NCI-H2227 (cell line): ENCODE measurements around the gene FBXL5.
"Not testable (repeated sequence)": the region's sequence is repeated elsewhere in the genome, so short reads cannot be mapped to it uniquely, and the experiment has no call there.

Experiments used
- DNase-seq: peaks from one replicate; lab custom pipeline; 2025; ENCODE audit not compliant: unreplicated experiment; lab: John Stamatoyannopoulos, UW

The FBXL5 gene

DNA sequence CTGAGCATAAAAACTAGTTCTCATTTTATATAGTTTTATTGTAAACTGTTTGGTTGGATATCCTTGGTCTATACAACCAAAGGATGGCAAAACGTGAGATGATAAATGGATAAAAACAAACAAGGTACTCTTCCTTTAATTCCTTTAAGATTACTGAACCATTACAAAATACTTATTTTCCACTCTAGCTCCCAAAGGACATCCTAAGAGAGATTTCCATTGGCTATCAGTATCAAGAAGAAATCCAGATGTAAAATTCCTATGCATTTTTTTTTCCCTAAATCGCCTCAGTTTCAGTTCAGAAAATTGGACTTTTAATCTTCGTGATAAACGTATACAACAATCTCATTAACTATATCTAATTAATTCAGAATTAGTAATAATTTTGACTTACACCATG, 2.3 kb downstream of the FBXL5 start:
- DNase-seq, result no peak

DNA sequence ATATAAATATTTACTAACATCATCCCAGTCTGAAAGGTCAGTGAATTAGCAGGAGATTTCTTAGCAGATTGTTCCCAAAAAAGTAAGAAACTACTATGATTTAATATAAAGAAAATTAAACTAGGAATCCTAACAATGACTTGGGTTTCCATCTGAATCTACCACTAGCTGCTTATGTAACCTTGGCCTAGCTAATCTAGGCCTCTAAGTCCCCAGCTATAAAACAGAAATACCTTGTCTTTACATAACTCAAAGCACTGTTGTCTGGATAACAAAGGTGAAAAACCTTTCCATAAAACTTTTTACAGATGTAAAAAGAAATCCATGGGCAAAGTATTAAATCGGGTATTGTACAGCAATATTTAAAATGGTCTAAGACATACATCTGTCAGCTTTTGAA, 3.0 kb downstream of the FBXL5 start:
- DNase-seq, result no peak

DNA sequence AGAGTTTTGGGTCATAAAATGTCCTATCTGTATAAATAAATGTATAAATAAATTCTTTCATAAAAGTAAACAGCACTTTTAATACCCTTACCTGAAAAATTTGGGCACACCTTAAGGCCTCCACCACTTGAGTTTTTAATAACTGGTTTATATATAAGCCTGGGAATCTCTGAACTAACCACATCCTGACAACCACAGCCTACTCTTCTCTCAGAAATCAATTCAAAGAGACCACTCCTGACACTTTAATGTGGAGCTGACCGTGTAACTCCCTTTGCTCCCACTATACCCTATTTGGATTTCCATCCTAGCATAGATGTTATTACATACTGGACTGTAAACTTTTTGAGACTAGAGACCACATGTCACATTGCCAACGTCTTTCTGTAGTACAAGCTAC, 3.5 kb downstream of the FBXL5 start:
- DNase-seq, result no peak

DNA sequence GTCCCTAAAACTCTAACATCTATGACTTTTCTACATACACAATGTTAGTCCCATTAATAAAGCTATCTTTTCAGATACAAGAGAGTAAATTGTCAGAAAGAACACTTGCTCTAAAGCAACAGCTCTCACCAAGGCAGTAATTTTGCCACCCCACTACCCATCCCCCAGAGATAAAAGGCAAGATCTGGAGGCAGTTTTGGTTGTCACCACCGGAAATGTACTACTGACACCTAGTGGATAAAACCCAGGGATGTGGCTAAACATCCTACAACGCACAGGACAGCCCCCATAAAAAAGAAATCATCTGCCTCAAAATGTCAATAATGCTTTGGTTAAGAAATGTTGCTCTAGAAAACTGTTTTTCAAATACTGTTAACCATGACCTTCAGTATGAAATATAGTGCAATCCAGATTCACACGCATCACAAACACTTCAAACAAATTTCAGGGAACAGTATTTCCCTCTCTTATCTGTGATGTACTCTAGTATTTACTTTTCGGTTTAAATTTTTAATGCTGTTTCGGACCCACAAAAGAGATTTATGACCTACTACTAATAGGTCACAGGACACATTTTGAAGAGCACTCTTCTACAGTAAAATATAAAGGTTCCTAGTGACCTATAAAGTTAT, 5.1 kb downstream of the FBXL5 start:
- peak; percentile 69 for DNase-seq

DNA sequence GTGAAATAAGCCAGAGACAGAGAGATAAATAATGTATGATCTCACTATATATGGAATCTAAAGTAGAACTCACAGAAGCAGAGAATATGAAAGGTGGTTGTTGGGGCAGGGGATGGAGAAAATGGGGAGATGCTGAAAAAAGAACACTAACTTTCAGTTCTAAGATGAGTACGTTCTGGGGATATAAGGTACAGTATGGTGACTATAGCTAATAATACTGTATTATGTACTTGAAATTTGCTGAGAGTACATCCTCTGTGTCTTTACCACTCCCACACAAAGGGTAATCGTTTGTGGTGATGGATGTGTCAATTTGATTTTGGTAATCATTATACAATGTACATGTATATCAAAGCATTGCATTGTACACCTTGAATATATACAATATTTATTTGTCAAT, 6.6 kb downstream of the FBXL5 start:
- no peak for DNase-seq

DNA sequence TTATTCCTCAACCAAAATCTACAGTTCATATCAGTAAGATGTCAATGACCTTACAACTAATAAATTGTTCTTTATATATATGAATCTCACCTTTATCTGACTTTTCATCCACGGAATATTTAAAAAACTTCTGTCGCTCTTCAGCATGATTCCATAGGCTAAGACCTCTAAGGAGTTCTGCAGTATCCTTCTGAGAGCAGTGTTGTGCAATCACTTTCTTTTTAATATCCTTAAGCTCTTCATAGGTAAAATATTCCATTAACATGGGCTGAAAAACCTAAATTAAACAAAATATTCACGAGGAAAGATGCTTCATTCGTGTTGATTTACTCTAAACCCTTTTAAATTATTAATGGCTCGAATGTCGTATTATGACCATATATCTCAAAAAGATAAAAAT, 16.7 kb downstream of the FBXL5 start:
- no peak for DNase-seq

DNA sequence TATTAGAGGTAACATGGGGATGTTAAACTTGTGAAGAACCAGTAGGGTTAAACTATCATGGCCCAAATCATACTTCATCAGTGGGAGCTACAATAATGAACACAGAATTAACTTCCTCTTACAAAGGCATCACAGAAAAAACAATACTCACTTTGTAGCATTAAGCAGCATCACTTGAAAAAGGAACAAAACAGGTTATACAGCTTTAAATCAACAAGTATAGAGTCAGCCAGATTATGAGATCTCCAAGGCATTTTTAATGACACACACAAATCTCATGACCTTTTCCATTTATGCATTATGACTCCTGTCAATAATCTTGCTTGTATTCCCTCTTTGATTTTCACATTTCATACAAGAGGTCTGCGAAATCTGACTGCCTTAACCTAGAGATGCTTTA, 18.3 kb downstream of the FBXL5 start:
- no peak for DNase-seq

DNA sequence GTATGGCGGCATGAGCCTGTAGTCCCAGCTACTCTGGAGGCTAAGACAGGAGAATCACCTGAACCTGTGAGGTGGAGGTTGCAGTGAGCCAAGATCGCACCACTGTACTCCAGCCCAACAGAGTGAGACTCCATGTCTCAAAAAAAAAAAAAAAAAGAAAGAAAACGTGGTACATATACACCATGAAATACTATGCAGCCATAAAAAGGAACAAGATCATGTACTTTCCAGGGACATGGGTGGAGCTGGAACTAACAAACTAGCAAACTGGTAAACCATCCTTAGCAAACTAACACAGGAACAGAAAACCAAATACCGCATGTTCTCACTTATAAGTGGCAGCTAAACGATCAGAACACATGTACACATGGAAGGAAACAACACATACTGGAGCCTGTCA, 37.8 kb downstream of the FBXL5 start:
- not testable (repeated sequence) for DNase-seq

DNA sequence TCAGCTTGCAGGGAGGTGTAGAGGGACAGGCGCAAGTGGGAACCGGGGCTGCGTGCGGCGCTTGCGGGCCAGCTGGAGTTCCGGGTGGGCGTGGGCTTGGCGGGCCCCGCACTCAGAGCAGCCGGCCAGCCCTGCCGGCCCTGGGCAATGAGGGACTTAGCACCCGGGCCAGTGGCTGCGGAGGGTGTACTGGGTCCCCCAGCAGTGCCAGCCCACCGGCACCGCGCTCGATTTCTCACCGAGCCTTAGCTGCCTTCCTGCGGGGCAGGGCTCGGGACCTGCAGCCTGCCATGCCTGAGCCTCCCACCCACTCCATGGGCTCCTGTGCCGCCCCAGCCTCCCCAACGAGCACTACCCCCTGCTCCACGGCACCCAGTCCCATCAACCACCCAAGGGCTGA, 40.3 kb downstream of the FBXL5 start:
- DNase-seq, result not testable (repeated sequence)

DNA sequence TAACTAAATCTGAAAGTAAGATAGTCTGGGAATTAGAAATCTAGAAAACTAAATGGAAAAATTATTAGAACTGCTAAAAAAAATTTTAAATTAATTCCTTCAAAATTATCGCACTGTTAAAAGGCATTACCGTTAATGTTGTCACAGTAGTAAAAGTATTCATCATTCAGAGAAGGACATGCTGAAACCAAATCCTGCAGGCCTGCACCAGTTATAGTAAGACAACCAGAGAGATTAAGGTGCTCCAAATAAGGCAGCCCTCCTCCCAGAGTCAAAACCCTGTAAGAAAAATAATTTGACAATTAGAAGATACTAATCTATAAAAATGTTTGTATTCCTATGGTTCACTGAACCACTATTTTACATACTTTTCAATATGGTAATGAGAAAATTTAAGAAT, 43.0 kb downstream of the FBXL5 start:
- no peak for DNase-seq

DNA sequence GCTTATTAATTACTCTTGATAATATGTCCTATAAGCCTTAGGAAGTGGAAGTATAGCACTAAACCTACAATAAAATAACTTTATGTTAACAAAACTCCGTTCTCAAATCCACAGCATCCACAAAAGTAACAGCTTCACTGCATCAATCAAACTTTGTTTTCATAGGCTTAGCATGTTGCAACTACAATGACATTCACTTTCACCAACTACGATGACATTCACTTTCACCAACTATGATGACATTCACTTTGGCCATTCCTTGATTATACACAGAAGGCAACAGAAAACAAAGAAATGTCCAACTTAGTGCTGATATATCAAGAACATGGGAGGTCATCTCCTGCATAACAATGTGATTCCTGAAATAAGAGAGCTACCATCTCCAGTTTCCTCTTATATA, 44.3 kb downstream of the FBXL5 start:
- no peak for DNase-seq

DNA sequence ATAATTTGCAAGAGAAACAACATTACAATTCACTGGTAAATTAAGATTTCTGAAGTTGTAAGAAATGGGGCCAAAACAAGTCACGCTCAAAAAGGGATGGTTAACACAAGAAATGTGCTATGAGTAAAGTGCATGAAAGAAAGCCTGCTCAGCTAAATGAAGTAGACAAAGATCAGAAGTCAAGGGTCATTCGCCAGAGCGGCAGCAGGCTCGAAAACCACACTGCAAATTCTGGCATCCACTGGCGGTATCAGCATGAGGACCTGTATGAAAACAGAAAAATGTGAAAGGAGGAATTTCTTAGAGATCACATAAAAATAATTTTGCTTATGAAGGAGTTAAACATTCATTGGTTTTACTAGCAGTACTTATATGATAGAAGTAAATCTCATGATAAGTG, 49.6 kb downstream of the FBXL5 start:
- DNase-seq, result no peak

DNA sequence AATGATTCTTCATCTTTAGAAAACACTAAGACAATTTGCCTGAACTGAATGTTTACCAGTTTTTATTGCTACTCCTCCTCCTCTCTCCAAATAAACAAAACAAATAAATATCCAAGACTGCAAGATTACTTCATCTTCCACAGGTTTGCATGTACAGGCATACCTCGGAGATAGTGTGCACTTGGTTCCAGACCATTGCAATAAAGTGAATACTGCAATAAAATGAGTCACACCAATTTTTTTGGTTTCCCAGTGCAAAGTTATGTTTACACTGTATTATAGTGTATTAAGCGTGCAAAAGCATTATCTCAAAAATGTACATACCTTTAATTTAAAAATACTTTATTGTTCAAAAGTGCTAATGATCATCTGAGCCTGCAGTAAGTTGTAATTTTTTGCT, 53.3 kb downstream of the FBXL5 start:
- no peak for DNase-seq

DNA sequence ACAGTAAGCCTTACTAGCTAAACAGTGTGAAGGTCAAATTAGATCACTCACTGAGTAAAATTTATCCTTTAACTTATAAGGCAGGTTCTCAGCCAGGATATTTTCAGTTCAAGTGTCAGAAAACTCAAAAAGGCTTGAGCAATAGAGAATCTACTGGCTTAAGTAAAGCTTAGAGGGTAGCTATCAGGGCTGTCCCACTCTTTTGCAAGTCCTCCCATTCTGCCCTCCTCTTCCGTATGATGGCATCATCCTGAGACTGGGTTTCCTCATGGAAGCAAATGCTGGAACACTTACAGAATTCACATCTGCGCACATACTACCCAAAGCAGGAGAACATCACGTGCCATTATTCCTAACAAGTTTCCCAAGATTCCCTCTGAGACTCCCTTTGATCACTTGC, 55.0 kb downstream of the FBXL5 start:
- no peak for DNase-seq

DNA sequence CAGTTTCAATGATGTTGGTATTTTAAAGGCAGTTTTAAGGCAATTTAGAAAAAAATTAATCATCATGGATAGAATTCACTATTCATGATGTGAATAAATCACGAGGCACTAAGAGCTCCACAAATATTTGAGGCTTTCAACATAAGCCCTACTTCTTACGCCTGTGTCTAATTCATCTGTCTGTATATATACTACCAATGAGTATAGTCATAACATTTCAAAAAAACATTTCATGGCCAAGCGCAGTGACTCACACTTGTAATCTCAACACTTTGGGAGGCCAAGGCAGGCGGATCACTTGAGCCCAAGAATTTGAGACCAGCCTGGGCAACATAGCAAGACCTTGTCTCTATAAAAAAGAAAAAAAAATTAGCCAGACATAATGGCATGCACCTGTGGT, 56.5 kb downstream of the FBXL5 start:
- DNase-seq, result no peak

DNA sequence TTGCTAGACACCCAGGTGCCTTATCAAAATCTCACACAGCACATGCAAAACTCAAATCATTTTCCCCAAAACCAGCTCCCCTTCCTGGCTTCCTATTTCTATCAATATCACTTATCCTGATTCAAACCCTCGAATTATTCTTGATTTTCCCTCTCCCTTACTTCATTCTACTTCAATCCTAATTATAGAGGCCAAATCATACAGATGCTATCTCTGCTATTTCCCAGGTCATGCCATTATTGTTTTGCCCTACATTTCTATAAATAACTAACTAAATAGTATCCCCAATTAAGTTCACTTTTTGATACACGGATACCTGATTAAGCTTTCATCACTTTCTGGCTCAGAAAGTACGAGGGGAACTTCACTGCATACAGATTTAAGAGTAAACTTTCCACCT, 62.4 kb downstream of the FBXL5 start:
- DNase-seq, result no peak

DNA sequence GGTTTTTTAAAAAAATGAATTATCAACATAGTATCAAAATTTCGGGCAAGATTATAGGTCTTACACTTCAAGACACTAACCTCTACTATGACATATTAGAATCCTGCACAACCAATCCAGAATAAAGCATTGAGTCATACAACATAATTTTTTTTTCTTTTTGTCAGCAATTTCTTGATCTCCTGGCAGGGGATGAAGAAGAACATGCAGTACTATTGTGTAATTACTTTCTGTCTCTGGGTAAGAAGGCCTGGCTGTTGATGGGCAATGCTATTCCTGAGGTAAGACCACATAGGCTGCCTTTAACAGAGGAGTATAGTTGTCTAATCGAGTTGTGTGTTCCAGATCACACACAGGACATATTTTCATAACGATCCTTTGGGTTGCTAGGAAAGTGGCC, 67.5 kb downstream of the FBXL5 start:
- DNase-seq, result no peak

DNA sequence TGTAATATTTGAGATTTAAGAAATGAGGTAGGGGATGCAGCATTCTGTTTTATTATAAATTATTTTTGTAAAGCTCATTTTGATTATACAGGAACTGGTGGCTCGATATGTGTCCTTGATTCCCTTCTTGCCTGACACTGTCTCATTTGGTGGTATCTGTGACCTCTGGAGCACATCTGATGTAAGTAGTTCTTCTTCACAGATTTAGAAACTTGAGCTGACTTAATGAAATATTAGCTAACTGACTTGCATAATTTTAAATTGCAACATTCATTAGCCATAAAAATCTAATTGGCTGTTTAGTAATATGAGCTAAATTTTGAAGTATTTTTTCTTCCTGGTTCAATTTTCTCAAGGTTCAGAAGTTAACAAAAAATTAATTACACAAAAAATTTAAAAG, 69.1 kb downstream of the FBXL5 start:
- DNase-seq, result no peak

DNA sequence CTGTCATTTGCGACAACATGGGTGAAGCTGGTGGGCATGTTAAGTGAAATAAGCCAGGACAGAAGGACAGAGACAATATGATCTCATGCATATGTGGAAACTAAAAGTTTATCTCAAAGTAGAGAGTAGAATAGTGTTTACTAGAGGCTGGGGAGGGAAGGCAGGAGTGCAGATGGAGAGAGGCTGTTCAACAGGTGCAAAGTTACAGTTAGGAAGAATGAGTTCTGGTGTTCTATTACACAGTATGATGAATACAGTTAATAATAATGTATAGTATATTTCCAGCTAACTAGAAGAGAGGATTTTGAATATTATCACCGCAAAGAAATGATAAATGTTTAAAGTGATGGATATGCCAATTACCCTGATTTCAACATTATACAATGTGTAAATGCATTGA, 69.8 kb downstream of the FBXL5 start:
- no peak for DNase-seq

DNA sequence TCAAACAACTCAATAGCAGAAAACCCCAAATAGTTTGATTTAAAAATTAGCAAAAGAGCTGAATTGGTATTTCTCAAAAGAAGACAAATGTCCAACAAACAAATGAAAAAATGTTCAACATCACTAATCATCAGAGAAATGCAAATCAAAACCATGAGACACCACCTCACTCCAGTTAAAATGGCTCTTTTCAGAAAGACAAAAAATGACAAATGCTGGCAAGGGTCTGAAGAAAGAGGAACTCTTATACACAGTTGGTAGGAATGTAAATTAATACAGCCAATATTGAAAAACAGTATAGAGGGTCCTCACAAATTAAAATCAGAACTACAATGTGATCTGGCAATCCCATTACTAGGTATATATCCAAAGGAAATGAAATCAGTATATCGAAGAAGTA, 70.4 kb downstream of the FBXL5 start:
- DNase-seq, result no peak

DNA sequence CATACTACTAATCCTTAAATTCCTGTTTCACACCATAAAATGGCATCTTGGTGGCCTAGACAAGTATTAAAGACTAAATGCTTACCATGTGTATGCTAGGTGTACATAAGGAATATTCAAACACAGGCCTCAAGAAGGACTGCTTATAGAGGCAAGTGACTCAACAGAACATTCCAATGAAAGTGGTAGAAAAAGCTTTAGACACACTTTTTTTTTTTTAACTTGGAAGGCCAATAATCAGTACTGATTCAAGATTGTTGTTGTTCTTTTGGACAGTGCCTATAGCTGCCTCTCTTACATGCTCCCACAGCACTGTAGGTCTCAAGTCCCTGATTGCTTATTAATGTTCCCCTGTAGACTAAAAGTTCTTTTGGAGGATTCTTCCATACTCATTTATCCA, 77.6 kb downstream of the FBXL5 start:
- DNase-seq, result no peak

DNA sequence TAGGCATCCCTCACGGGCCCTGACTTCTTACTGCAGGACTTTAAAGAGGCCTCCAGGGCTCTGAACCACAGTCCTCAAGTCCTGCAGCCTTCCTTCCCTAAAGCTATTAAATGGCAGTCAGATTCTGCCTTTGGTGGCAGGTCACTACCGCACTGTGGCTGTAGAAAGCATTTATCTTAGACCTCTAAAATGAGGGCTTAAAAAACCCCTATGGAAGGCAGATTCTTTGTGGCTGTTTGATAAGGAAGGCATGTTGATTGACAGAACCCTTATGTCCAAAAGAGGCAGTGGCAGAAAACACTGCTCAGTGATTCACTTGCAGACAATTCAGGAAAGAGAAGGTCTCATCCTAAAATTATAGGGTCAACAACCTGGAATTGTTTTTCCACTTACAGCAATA, 79.2 kb downstream of the FBXL5 start:
- no peak for DNase-seq

DNA sequence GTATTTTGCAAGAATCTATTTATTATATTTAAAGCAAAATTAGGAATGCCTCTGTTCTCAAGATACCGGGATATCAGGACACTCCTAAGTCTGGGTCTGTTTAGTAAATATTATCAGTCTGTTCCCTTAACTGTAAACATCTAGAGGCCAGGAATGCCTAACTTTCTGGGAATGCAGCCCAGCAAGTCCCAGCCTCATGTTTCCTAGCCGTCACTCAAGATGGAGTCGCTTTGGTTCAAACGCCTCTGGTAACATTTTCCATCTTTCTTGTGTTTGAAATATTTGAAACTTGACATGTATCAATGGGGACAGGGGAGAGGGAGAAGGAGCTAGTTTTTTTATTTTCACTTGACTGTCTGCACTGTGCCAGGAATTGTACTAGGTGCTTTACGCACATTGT, 85.4 kb downstream of the FBXL5 start:
- no peak for DNase-seq

DNA sequence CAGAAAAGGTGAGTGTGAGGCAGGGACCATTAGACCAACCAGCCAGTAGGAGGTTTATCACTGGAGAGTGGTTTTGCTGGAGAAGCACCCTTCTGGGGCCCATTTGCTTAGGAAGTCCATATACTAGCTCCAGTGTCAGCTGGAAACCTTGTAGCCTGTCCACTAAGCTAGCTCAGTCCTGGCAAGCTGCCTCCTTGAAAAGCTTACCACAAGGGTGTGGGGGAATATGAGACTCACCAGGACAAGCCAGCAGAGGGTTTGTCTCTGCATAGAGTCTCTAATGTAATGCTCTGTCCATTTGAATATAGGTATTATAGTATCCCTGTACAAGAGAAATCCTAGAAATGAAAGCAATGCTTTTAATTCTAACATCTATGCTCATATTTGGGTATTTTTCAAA, 86.3 kb downstream of the FBXL5 start:
- DNase-seq, result no peak
